ENCODE data around the gene MELTF. TPM values are rescaled to one million over a fixed set of nuclear protein-coding genes. Genes with fewer than 3 reads are reported as not detected.

MELTF gene
- total and polyA plus RNA-seq, 2 experiments from 2014 or later: 0.86 to 1.1 TPM

DNA sequence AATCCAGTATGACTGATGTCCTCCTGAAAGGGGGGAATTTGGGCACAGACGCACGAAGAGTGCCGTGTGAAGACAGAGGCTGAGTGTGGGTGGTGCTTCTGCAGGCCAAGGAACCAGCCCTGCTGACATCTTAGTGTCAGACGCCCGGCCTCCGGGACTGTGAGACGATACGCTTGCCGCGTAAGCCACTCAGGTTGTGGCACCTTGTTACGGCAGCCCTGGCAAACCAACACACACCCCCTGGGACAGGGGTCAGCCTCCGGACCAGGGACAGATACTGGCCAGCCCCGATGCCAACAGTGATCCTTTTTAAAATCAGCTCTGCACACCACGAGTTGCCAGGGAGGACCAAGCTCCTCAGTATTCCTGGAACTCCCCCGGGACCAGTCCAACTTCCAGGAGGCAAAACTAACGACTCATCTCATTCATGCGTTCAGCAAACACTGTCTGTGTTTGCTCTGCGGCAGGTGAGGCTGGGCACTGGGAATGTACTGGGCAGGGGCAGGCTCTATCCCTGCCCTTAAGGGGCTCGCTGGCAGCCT is 39.8 kb downstream of the MELTF start:
- Histone ChIP-seq H2AFZ (peak overlapping the region; percentile 56; the same call in 1 of the 2 replicates), H3K4me2 (ENCODE audit: unreplicated experiment) (no peak overlapping the region), H3K27ac (no peak overlapping the region), H3K4me1 (ENCODE audit: insufficient read depth) (peaks cover 4% of the 10 kb centered on the region; the same call in 1 of the 2 replicates), H3K9me2 (ENCODE audit: insufficient read depth) (no peaks in the 10 kb centered on the region), H4K20me1 (ENCODE audit: insufficient read depth) (no peaks in the 10 kb centered on the region), H3K36me3 (ENCODE audit: low read depth) (no peaks in the 10 kb centered on the region), H3F3A (ENCODE audit: insufficient read depth) (no peaks in the 10 kb centered on the region), H3K9me3 (ENCODE audit: low read depth) (no peaks in the 10 kb centered on the region), H3K79me2 (ENCODE audit: insufficient read depth) (no peaks in the 10 kb centered on the region), H3K4me3 (no peak overlapping the region), H3K9ac (no peak overlapping the region), H3K27me3 (replicated peaks; ENCODE audit: insufficient read depth) (no peaks in the 10 kb centered on the region)
- TF ChIP-seq EZH2phosphoT487 (IDR thresholded peaks at IDR 0.05; ENCODE audit: insufficient read depth, low read depth) (no peak), EZH2 (IDR thresholded peaks at IDR 0.05; ENCODE audit: insufficient read depth, poor library complexity, severe bottlenecking) (no peak)
- in situ Hi-C loops (cut with MboI): loop anchor here (25.0 kb wide), 1 partner anchor 198 kb away; no protein-coding TSS in a partner anchor
- WGBS, 2 experiments (ENCODE audit: low coverage in 1 of 2, low lambda C conversion rate in 2 of 2, missing lambda C conversion rate in 2 of 2): 27% methylated on average over 19 of the region's 19 CpGs
- DNase-seq: peak; percentile 77

DNA sequence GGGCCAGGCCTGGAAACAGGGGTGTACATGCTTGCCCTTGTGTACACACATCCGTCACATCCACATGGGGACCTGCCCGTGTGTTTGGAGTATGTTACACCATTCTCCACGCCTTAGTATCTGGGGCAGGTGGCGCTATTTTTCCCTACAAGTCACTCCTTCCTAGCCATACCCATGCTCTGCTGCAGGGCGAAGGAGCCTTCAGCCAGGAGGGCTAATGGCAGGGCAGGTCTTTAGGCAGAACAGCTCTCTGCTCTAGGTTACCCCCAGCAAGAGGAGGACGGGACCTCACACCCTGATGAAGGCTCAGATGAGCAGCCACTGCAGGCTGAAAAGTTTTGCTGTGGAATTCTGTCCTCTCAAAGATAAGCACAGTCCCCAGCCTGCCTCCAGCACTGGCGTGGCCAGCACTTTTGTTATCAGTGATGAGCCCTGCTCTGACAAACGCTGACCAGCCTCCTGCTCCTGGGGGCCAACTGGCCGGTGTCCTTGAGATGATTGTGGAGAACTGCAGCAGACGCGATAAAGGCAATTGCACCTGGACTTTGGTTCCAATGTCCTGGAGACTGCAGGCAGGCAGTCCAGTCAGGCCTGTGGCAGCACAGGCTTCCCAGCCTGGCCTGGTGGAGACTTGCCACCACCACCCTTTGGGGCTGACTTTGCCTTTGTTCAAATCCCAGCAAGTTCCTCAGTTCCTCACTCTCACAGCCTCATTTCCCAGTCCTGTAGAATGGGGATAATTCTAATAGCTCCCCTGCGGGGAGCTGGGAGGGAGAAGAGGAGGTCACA is 41.2 kb downstream of the MELTF start:
- Histone ChIP-seq H3K27me3 (replicated peaks; ENCODE audit: insufficient read depth) (0 out of 2 replicates have a peak, but pooled peaks cover 4% of the 10 kb centered on the region), H3K4me2 (ENCODE audit: unreplicated experiment) (no peak overlapping the region), H3K9me3 (ENCODE audit: low read depth) (no peaks in the 10 kb centered on the region), H3K4me3 (no peak overlapping the region), H2AFZ (no peak overlapping the region), H3K9me2 (ENCODE audit: insufficient read depth) (no peaks in the 10 kb centered on the region), H3K9ac (no peak overlapping the region), H3K79me2 (ENCODE audit: insufficient read depth) (no peaks in the 10 kb centered on the region), H4K20me1 (ENCODE audit: insufficient read depth) (no peaks in the 10 kb centered on the region), H3K27ac (no peak overlapping the region), H3K4me1 (ENCODE audit: insufficient read depth) (peaks cover 4% of the 10 kb centered on the region; the same call in 1 of the 2 replicates), H3F3A (ENCODE audit: insufficient read depth) (no peaks in the 10 kb centered on the region), H3K36me3 (ENCODE audit: low read depth) (no peaks in the 10 kb centered on the region)
- in situ Hi-C loops (cut with MboI): loop anchor here (25.0 kb wide), 1 partner anchor 199 kb away; no protein-coding TSS in a partner anchor
- TF ChIP-seq EZH2phosphoT487 (IDR thresholded peaks at IDR 0.05; ENCODE audit: insufficient read depth, low read depth) (no peak), EZH2 (IDR thresholded peaks at IDR 0.05; ENCODE audit: insufficient read depth, poor library complexity, severe bottlenecking) (no peak)
- 78 to 79% methylated on average over 12 of the region's 12 CpGs for WGBS, 2 experiments (ENCODE audit: low coverage in 1 of 2, low lambda C conversion rate in 2 of 2, missing lambda C conversion rate in 2 of 2)
- no peak for DNase-seq

DNA sequence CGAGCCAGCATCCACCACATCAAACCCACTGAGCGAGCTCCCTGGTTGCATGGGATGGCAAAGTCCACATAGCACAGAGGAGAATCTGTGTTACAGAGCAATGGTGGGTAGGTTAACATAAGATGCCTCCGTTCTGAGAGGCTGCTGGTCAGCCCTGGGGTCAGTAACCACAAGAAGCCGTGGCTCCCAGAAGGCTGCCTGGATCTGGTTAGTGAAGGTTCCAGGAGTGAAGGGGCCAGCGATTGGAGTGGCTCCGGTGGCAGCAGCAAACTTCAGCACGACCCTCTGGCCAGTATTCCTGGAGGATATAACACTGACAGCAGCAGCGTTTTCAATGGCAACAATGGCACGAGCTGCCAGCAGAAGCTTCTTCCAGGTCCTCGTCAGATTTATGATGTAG is 42.6 kb downstream of the MELTF start:
- WGBS, 2 experiments (ENCODE audit: low coverage in 1 of 2, low lambda C conversion rate in 2 of 2, missing lambda C conversion rate in 2 of 2): 77 to 80% methylated on average over 10 of the region's 10 CpGs
- in situ Hi-C loops (cut with MboI): loop anchor here (25.0 kb wide), 1 partner anchor 200 kb away; no protein-coding TSS in a partner anchor
- DNase-seq: no peak

GRCh38 chr3:196985954-196986885 is 43.4 kb downstream of the MELTF start:
- TF ChIP-seq EZH2phosphoT487 (IDR thresholded peaks at IDR 0.05; ENCODE audit: insufficient read depth, low read depth) (no peak), EZH2 (IDR thresholded peaks at IDR 0.05; ENCODE audit: insufficient read depth, poor library complexity, severe bottlenecking) (no peak)
- in situ Hi-C loops (cut with MboI): loop anchor here (25.0 kb wide), 1 partner anchor 201 kb away; no protein-coding TSS in a partner anchor
- Histone ChIP-seq H3K9ac (no peak overlapping the region), H3K79me2 (ENCODE audit: insufficient read depth) (no peaks in the 10 kb centered on the region), H3K9me3 (ENCODE audit: low read depth) (no peaks in the 10 kb centered on the region), H3K27me3 (replicated peaks; ENCODE audit: insufficient read depth) (0 out of 2 replicates have a peak, but pooled peaks cover 5% of the 10 kb centered on the region), H2AFZ (no peak overlapping the region), H3F3A (ENCODE audit: insufficient read depth) (no peaks in the 10 kb centered on the region), H3K9me2 (ENCODE audit: insufficient read depth) (no peaks in the 10 kb centered on the region), H3K27ac (no peak overlapping the region), H3K4me3 (no peak overlapping the region), H4K20me1 (ENCODE audit: insufficient read depth) (no peaks in the 10 kb centered on the region), H3K4me1 (ENCODE audit: insufficient read depth) (peaks cover 4% of the 10 kb centered on the region; the same call in 1 of the 2 replicates), H3K4me2 (ENCODE audit: unreplicated experiment) (no peak overlapping the region), H3K36me3 (ENCODE audit: low read depth) (no peaks in the 10 kb centered on the region)
- DNase-seq: peak; percentile 33
- 71 to 73% methylated on average over 9 of the region's 9 CpGs for WGBS, 2 experiments (ENCODE audit: low coverage in 1 of 2, low lambda C conversion rate in 2 of 2, missing lambda C conversion rate in 2 of 2)

More for the DNA sequence above, 42.6 kb downstream of the MELTF start:
- H3K27me3 ChIP-seq (replicated peaks; ENCODE audit: insufficient read depth): 0 out of 2 replicates have a peak, but pooled peaks cover 5% of the 10 kb centered on the region
- no peak overlapping the region for H3K9ac ChIP-seq
- no peak overlapping the region for H3K27ac ChIP-seq
- no peaks in the 10 kb centered on the region for H3F3A ChIP-seq (ENCODE audit: insufficient read depth)
- no peak overlapping the region for H3K4me2 ChIP-seq (ENCODE audit: unreplicated experiment)
- TF ChIP-seq EZH2phosphoT487 (IDR thresholded peaks at IDR 0.05; ENCODE audit: insufficient read depth, low read depth): no peak
- no peak for TF ChIP-seq EZH2 (IDR thresholded peaks at IDR 0.05; ENCODE audit: insufficient read depth, poor library complexity, severe bottlenecking)
- no peaks in the 10 kb centered on the region for H3K9me3 ChIP-seq (ENCODE audit: low read depth)
- no peaks in the 10 kb centered on the region for H3K9me2 ChIP-seq (ENCODE audit: insufficient read depth)
- H3K4me1 ChIP-seq (ENCODE audit: insufficient read depth): peaks cover 4% of the 10 kb centered on the region; the same call in 1 of the 2 replicates
- no peaks in the 10 kb centered on the region for H3K36me3 ChIP-seq (ENCODE audit: low read depth)
- no peaks in the 10 kb centered on the region for H4K20me1 ChIP-seq (ENCODE audit: insufficient read depth)
- H3K79me2 ChIP-seq (ENCODE audit: insufficient read depth): no peaks in the 10 kb centered on the region
- H2AFZ ChIP-seq: no peak overlapping the region
- H3K4me3 ChIP-seq: no peak overlapping the region

Data from GM23248 (cell line).